SKM-1 treated with dmso at 0.1 percent for 144 hours (cell line): ENCODE measurements around the gene GPHN.
A peak's percentile ranks its signal among the peaks of the same experiment; 100 is the strongest.
"Not testable (repeated sequence)": the region's sequence is repeated elsewhere in the genome, so short reads cannot be mapped to it uniquely, and the experiment has no call there.

ENCODE experiments used
- DNase-seq: peaks from one replicate; lab custom pipeline; 2025; ENCODE audit not compliant: unreplicated experiment; lab: John Stamatoyannopoulos, UW

Gene GPHN

GRCh38 chr14:66501592-66501991, 6.4 kb upstream of the GPHN start:
- no peak for DNase-seq

- not testable (repeated sequence) for DNase-seq
These were observed 5.1 kb upstream of the GPHN start for GRCh38 chr14:66502836-66503235.

- DNase-seq, result no peak
These were observed 4.4 kb upstream of the GPHN start for GRCh38 chr14:66503532-66503931.

DNA sequence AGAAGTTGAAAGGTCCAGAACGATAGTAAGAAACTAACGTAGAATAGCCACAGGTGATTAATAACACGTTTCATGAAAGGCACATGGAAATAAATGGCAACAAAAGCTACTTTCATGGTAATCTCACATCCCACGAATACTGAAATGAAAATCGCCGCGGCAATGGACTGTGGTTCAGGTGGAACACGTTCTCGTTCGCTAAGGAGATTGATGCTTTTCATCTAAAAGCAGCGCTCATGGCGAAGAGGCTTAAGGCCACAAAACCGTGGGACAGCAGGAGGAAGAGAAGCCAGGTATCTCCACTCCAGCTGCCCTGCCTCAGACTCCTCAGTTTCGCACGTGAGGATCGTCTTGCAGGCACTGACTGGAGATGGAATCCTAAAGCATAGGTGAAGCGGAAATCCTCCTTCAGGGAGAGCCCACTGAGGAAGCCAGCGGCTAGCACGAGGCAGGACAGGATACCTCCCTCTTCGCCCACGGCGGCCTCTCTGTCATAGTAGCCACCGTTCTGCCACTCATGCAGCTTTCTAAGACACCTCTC, 696 bp upstream of the GPHN start:
- no peak for DNase-seq

DNA sequence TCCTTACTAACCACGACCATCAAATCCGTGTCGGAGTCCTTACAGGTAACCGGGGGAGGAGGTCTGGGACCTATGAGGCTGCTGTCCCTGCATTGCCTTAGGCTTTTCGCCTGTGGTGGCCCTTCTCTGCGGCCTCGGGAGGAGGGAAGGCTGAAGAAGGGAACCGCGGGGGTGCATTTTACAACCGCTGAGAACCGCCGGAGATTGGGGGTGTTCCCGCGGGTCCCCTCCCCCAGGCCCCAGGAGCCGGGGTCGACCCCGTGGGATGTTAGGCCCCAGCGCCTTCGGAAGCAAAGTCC, 549 bp downstream of the GPHN start:
- no peak for DNase-seq

DNA sequence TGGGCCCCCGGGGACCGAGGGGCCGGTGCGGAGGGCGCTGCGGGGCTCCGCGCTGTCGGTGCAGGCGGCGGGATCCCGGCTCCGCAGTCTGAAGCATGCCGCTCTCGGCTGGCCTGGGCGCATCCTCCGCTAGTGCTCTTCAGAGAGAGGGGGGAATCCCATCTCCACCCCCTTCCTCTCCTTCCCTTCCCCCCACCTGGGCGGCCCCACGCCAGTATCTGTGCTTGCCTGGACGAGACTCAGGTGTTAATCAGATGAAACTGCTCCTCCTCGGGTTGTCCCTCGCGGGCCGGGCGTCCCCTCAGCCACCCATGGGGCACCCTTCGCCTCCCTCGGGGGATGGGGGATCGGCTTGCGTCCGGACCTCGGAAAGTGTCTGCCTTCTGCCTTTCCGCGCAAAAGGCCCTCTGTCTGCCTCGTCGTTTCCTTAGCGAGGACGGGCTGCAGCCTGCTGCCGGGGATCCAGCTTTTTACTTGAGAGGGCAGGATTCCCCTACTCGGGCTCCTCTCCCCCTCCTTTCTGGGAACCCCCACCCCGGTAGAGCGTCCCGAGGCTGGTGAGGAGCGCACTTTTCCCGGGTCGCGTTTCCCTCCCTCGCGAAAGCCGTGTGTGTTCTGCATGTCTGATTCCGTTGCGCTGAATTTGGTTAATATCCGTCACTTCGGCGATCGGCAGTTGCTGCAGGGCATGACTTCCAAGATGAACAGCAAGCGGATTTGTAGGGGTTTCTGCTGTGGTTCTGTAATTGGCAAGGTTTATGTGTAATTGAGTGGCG, 1.1 kb downstream of the GPHN start:
- DNase-seq, result no peak

- DNase-seq, result no peak
These were observed 1.9 kb downstream of the GPHN start for GRCh38 chr14:66509874-66510273.

DNA sequence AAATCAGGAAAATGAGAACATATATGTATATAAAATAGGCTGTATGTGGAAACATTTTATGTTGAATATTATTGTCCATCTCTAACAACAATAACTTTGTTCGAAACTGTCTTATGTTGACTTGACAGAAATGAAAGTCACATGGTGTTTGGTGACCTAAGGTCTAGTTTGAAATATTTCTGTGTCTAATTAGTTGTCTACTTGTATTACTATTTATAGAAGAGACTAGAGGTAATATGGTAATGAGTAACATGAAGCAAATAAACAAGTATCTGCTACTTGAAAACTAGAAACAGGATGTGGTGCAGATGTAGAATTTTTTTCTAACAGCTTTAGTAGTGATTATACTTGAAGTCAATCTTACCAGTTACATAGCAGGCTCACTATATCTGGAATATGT, 3.9 kb downstream of the GPHN start:
- DNase-seq, result no peak

- peak; percentile 68 for DNase-seq
These were observed 6.3 kb downstream of the GPHN start for GRCh38 chr14:66514213-66514612.

DNA sequence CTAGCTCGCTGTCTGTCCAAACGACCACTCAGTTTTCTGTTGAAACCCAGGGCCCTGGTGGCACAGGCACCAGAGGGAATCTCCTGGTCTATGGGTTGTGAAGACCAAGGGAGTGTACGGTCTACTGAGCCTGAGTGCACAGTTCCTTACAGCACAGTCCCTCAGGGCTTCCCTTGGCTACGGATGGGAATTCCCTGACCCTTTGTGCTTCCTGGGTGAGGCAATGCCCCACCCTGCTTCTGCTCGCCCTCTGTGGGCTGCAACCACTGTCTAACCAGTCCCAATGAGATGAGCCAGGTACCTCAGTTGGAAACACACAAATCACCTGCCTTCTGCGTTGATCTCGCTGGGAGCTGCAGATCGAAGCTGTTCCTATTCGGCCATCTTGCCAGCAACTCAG, 22.6 kb downstream of the GPHN start:
- DNase-seq, result no peak

- DNase-seq, result no peak
These were observed 31.1 kb downstream of the GPHN start for GRCh38 chr14:66539034-66539433.

- no peak for DNase-seq
These were observed 32.1 kb downstream of the GPHN start for GRCh38 chr14:66540038-66540437.

DNA sequence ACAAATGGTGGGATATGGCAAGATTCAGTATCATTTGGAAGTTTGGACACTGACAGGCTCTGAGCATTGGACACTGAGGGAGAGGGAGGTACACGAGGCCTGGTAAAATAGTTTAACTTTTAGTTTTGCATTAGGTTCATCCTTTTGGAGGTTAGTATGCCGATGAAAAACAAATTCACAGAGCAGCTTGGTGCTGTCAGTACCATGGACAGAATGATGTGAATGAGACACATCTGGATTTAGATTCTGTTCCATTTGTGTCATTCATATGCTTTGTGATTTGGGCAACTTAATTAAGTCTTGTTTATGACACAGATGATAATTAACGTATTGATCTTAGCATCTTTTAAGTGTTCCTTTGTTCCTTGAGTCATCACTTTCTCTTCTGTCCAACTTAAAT, 33.7 kb downstream of the GPHN start:
- no peak for DNase-seq

DNA sequence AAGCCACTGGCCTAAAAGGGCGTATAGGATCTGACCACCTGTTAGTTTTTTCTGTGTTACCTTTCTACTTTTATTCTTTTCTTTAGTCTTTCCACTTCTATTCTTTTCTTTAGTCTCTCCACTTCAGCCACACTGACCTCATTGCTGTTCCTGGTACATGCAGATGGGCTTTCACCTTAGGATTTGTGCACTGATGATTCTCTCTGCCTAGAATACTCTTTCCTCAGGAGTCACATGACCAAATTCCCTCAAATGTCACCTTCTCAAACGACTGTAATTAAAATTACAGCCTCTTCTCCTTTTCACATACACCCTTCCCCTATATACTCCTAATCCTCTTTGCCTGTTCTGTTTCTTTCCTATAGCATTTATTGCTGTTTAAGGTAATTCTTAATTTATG, 36.0 kb downstream of the GPHN start:
- DNase-seq, result no peak

- DNase-seq, result not testable (repeated sequence)
These were observed 37.2 kb downstream of the GPHN start for GRCh38 chr14:66545191-66545590.

GRCh38 chr14:66545751-66546150, 37.8 kb downstream of the GPHN start:
- DNase-seq, result not testable (repeated sequence)

- no peak for DNase-seq
These were observed 55.8 kb downstream of the GPHN start for GRCh38 chr14:66563731-66564130.

GRCh38 chr14:66568220-66568619, 60.3 kb downstream of the GPHN start:
- no peak for DNase-seq

- DNase-seq, result no peak
These were observed 64.9 kb downstream of the GPHN start for GRCh38 chr14:66572826-66573225.

DNA sequence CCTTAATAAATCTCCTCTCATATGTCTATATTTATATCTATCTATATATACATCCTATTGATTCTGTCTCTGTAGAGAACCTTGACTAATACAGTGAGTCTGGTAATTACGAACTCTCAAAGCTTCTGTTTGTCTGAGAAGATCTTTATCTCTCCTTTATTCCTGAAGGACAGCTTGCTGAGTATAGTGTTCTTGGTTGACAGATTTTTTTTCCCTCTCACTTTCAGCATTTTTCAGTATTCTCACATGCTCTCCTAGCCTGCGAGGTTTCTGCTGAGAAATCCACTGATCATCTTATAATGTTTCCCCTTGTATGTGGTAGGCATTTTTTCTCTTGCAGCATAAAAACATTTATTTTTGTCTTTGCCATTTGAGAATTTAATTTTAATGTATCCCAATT, 67.1 kb downstream of the GPHN start:
- DNase-seq, result no peak

DNA sequence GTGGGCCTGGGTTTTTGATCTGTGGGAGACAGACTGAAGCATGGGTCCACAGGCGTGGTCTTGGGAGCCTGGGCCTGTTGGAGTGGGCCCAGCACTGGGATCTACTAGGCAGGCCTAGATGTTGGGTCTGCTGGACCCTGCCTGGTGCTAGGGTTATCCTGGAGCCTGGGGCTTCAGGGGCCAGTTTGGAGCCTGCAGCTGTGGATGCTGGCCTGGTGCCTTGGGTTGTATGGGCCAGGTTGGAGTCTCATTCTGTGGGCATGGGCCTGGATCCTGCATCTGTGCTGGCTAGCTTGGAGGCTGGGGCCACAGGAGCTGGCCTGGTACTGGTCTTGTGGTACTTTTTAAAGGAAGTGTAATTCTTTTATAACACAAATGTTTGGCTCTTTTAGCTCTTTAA, 68.0 kb downstream of the GPHN start:
- no peak for DNase-seq

DNA sequence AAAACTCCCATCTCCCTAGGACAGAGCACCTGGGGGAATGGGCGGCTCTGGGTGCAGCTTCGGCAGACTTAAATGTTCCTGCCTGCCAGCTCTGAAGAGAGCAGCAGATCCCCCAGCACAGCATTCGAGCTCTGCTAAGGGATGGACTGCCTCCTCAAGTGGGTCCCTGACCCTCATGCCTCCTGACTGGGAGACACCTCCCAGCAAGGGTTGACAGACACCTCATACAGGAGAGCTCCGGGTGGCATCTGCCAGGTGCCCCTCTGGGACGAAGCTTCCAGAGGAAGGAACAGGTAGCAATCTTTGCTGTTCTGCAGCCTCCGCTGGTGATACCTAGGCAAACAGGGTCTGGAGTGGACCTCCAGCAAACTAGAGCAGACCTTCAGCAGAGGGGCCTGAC, 79.8 kb downstream of the GPHN start:
- DNase-seq, result not testable (repeated sequence)

GRCh38 chr14:66595394-66595793, 87.4 kb downstream of the GPHN start:
- no peak for DNase-seq
